GM19240 (cell line): Measurements from ENCODE around the gene OSBP2.

ENCODE experiments used
- DNase-seq: peaks from one replicate; pipeline ENCODE4 v3.0.0; 2011; ENCODE audit warnings: low spot score; ENCODE audit not compliant: insufficient read length

Gene OSBP2

DNA sequence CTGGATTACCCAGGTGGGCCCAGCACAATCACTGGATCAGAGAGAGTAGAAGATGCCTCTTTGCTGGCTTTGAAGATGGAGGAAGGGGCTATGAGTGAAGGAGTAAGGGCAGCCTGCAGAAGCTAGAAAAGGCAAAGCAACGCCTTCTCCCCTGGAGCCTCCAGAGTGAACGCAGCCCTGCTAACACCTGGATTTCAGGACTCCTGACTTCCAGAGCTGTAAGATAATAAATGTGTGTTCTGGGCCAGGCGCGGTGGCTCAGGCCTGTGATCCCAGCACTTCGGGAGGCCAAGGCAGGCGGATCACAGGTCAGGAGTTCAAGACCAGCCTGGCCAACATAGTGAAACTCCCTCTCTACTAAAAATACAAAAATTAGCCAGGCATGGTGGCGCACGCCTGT is 171.5 kb downstream of the OSBP2 start:
- no peak for DNase-seq

GRCh38 chr22:30866811-30867271 is 172.2 kb downstream of the OSBP2 start:
- peak; percentile 10 for DNase-seq

DNA sequence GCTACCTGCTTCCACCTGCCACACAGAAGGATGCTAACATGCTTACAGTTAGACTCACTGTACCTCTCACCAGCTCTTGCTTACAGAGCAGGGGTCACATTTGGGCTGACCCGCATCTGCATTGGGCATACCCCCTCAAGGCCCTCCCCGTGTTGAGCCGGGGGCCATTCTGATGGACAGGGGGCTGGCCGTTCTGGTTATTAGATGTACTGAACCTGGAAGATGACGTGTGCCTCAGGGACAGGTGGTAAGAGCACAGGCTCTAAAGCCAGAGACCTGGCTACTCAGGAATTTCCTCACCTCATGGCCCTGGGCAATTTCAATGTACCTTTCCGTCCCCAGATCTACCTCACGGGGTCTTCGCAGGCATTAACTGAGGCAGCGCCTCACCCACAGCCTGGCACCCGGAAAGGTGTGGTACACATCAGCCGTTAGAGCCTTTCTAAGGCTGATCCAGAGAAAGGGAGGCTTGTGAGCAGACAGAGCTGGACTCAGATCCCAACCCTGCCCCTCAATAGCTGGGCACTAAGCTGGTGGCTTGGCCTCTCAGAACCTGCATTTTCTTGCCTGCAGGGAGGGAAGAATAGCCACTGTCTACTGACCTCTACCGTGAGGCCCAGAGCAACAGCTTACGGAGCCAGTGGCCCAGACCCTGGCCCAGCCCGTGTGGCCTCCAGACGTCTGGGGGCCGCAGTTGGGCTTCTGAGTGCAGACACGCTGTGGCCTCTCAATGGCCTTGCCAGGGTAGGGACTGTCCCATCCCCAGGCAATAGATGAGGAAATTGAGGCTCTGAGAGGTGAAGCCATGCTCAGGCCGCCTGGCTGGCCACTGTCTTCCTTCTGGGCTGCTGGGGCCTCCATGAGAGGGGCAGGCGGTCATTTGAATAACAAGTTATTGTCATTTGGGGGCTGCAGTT is 173.3 kb downstream of the OSBP2 start:
- DNase-seq: no peak

- no peak for DNase-seq
Measured at GRCh38 chr22:30868663-30869385, 174.2 kb downstream of the OSBP2 start.

DNA sequence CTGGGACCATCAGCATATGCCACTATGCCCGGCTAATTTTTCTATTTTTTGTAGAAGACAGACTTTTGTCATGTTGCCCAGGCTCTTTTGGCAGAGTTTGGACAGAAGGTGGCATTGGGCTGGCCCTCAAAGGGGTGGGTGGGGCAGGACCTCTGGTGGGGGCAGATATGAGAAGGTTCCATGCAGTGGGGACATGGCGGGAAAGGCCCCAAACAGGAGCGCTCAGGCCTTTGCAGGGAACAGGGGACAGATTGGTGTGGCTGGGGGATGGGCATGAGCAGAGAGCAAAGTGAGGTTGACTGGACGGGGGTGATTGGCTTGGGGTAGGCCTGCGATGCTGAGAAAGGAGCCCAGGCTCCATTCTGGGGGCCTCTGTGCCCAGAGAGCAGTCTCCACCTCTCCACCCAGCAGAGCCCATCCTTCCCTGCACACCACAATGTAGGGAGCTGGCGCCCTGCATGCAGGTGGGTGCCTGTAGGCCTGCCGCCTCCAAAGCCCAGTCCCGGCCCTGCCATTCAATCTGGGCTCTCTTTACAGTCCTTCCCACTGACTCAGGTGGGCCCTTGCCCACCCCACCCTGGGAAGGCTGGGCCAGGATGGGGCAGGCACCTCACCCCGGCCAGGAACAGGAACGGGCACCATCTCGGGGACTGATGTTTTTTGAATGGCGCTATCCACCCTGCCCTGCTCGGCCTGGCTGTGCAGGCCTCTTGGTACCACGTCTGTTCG is 175.2 kb downstream of the OSBP2 start:
- DNase-seq: no peak

GRCh38 chr22:30870451-30871345 is 176.0 kb downstream of the OSBP2 start:
- no peak for DNase-seq

- no peak for DNase-seq
Measured at GRCh38 chr22:30871391-30872284, 177.0 kb downstream of the OSBP2 start.

- DNase-seq: no peak
Measured at GRCh38 chr22:30872285-30873041, 177.8 kb downstream of the OSBP2 start.

DNA sequence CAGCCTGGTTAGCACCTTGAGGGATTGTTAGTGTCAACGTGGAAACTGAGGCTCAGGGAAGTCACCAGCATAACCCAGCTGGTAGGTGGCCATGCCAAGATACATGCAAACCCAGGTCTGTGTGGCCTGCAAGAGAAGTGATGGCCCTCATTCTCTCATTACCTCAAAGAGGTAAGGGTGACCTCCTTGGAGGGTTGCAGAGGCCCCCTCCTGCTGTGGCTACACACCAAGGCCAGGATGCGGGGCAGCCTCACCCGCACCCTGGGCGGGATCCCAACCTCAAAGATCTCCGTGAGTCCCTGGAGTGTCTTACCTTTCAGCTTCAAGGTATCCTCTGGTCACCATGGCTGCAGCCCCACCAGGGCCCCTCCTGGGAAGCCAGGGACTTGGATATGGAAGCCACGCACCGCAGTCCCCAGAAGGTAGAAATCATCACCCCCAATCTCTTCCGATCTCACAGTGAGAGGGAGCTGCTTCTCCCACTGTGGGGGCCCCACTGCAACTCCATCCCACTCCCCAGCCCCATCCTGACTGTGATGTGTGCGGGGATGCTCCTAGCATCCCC is 178.5 kb downstream of the OSBP2 start:
- no peak for DNase-seq

GRCh38 chr22:30873661-30874060 is 179.0 kb downstream of the OSBP2 start:
- no peak for DNase-seq

- no peak for DNase-seq
Measured at GRCh38 chr22:30874431-30875370, 180.0 kb downstream of the OSBP2 start.

DNA sequence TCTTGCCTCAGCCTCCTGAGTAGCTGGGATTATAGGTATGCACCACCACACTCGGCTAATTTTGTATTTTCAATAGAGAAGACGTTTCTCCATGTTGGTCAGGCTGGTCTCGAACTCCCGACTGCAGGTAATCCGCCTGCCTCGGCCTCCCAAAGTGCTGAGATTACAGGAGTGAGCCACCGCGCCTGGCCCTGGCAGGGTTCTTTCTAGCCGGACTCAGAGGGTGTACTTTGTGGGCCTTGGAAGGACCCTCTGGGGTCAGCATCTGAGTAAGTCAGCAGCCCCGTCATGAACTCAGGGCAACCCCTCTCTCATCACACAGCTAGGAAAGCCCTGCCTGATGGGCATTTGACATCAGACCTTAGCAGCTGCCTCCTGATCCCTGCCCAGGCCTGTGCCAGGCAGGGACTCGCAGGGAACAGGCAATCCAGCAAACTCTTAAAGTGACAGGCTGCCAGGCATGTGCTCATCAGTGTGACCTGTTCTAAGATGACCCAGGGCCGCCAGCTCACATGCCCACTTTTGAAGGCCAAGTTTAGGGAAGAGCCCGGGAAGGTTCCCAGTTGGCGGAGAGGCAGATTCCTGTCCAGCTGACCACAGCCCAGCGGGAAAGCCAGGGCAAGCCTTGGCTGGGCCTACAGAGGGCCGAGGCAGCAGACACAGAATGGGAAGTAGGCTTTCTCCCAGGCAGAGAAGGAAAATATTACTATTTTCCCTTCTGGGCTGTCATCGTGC is 181.0 kb downstream of the OSBP2 start:
- DNase-seq: no peak

DNA sequence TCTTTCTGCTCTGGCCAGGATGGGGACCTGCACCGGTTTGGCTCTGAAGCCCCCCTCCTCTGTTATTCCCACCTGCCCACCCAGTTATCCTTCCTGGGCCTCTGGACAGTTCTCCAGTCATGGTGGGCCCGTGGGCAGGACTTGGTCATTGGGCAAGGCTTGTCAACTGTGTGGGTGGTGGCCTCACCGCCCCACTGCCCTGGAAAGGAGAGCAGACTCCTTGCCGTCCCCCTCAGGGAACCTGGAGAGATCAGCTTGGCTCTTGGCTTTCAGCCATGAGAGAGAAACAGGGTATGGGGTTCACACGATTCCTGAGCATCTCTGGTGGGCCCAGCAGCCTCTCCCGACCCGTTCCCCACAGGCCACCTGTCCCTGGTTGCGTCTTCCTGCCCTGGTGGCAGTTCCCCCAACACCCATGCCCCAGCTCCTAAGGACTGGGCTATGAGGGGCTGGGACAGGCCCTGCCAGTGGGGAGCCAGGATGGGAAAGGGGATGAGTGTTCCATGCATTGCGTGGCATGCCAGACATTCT is 181.6 kb downstream of the OSBP2 start:
- no peak for DNase-seq

- DNase-seq: no peak
Measured at GRCh38 chr22:30876915-30877553, 182.4 kb downstream of the OSBP2 start.

- no peak for DNase-seq
Measured at GRCh38 chr22:30877662-30878515, 183.2 kb downstream of the OSBP2 start.
